H9 (cell line): Measurements from ENCODE around the gene SS18L1. TPM values are rescaled to one million over a fixed set of nuclear protein-coding genes. Genes with fewer than 3 reads are reported as not detected.

Experiments used
- DNase-seq: peaks from one replicate; pipeline ENCODE4 v3.0.0-alpha.2; 2017
- H2AFZ ChIP-seq: one replicate; pipeline ENCODE4 v1.6.1; 2013; ENCODE audit warnings: mild to moderate bottlenecking, low read length, control low read depth, moderate library complexity
- H2AK5ac ChIP-seq: 2 replicates; pipeline ENCODE4 v1.6.1; 2013; ENCODE audit warnings: low read length, control low read depth, mixed read lengths; ENCODE audit not compliant: insufficient read length
- H2BK120ac ChIP-seq: one replicate; pipeline ENCODE4 v1.6.1; 2013; ENCODE audit warnings: low read depth, mild to moderate bottlenecking, low read length, control low read depth, inconsistent platforms; ENCODE audit not compliant: poor library complexity, severe bottlenecking
- H2BK12ac ChIP-seq: 2 replicates; pipeline ENCODE4 v1.6.1; 2013; ENCODE audit warnings: low read length, control low read depth, mixed read lengths, low read depth; ENCODE audit not compliant: insufficient read length
- H2BK15ac ChIP-seq: 2 replicates; pipeline ENCODE4 v1.6.1; 2013; ENCODE audit warnings: low read depth, low read length, control low read depth
- H2BK20ac ChIP-seq: one replicate; pipeline ENCODE4 v1.6.1; 2013; ENCODE audit warnings: low read depth, mild to moderate bottlenecking, low read length, control low read depth, inconsistent platforms; ENCODE audit not compliant: poor library complexity, severe bottlenecking
- H2BK5ac ChIP-seq: 2 replicates; pipeline ENCODE4 v1.6.1; 2013; ENCODE audit warnings: low read length, control low read depth, mixed read lengths; ENCODE audit not compliant: insufficient read length
- H3K14ac ChIP-seq: 2 replicates; pipeline ENCODE4 v1.6.1; 2013; ENCODE audit warnings: low read length, control low read depth; ENCODE audit not compliant: insufficient read depth
- H3K18ac ChIP-seq: 2 replicates; pipeline ENCODE4 v1.6.1; 2013; ENCODE audit warnings: low read depth, mild to moderate bottlenecking, mixed read lengths, low read length, control low read depth; ENCODE audit not compliant: insufficient read length
- H3K23ac ChIP-seq: 2 replicates; pipeline ENCODE4 v1.6.1; 2013; ENCODE audit warnings: low read length, control low read depth, mixed read lengths, low read depth; ENCODE audit not compliant: insufficient read length
- H3K23me2 ChIP-seq: 2 replicates; pipeline ENCODE4 v1.6.1; 2013; ENCODE audit warnings: low read depth, mild to moderate bottlenecking, mixed read lengths, low read length, control low read depth; ENCODE audit not compliant: insufficient read length, poor library complexity, severe bottlenecking
- H3K27ac ChIP-seq: 2 replicates; pipeline ENCODE4 v1.5.1; 2013; ENCODE audit warnings: low read length, control low read depth, mixed read lengths, low read depth; ENCODE audit not compliant: insufficient read length
- H3K27me3 ChIP-seq: 2 replicates; pipeline ENCODE4 v1.6.1; 2013; ENCODE audit warnings: low read length, control low read depth, inconsistent platforms; ENCODE audit not compliant: insufficient read depth
- H3K4ac ChIP-seq: 2 replicates; pipeline ENCODE4 v1.6.1; 2013; ENCODE audit warnings: low read depth, mild to moderate bottlenecking, control low read depth, inconsistent platforms, low read length, moderate library complexity
- H3K4me1 ChIP-seq: 2 replicates; pipeline ENCODE4 v1.6.1; 2013; ENCODE audit warnings: low read length, control low read depth, inconsistent platforms; ENCODE audit not compliant: insufficient read depth
- H3K4me2 ChIP-seq: 2 replicates; pipeline ENCODE4 v1.6.1; 2013; ENCODE audit warnings: low read length, control low read depth, mixed read lengths; ENCODE audit not compliant: insufficient read length, insufficient read depth
- H3K56ac ChIP-seq: 2 replicates; pipeline ENCODE4 v1.6.1; 2013; ENCODE audit warnings: low read depth, mild to moderate bottlenecking, mixed read lengths, low read length, control low read depth; ENCODE audit not compliant: insufficient read length
- H3K79me1 ChIP-seq: 2 replicates; pipeline ENCODE4 v1.6.1; 2013; ENCODE audit warnings: low read depth, mild to moderate bottlenecking, moderate library complexity, low read length, control low read depth, inconsistent platforms; ENCODE audit not compliant: insufficient read depth, poor library complexity, severe bottlenecking
- H3K79me2 ChIP-seq: 2 replicates; pipeline ENCODE4 v1.6.1; 2013; ENCODE audit warnings: low read length, control low read depth, inconsistent platforms; ENCODE audit not compliant: insufficient read depth
- H3K9ac ChIP-seq: 2 replicates; pipeline ENCODE4 v1.6.1; 2013; ENCODE audit warnings: low read length, control low read depth, mixed read lengths; ENCODE audit not compliant: insufficient read length; ENCODE audit errors: extremely low read depth
- H3K9me3 ChIP-seq: one replicate; pipeline ENCODE4 v1.6.1; 2013; ENCODE audit warnings: low read depth, low read length, inconsistent platforms; ENCODE audit not compliant: control insufficient read depth
- H3T11ph ChIP-seq: one replicate; pipeline ENCODE4 v1.6.1; 2013; ENCODE audit warnings: mild to moderate bottlenecking, low read length, control low read depth, inconsistent platforms
- H4K20me1 ChIP-seq: one replicate; pipeline ENCODE4 v1.6.1; 2013; ENCODE audit not compliant: control insufficient read depth, insufficient read length, insufficient read depth
- H4K5ac ChIP-seq: 2 replicates; pipeline ENCODE4 v1.6.1; 2013; ENCODE audit warnings: low read depth, mild to moderate bottlenecking, mixed read lengths, low read length, control low read depth; ENCODE audit not compliant: insufficient read length
- H4K8ac ChIP-seq: replicated peaks from 2 replicates; pipeline ENCODE4 v1.6.1; 2013; ENCODE audit warnings: low read length, control low read depth, mixed read lengths, low read depth; ENCODE audit not compliant: insufficient read length
- H4K91ac ChIP-seq: 2 replicates; pipeline ENCODE4 v1.6.1; 2013; ENCODE audit warnings: low read depth, mild to moderate bottlenecking, moderate library complexity, mixed read lengths, low read length, control low read depth; ENCODE audit not compliant: insufficient read length
- H3K27ac Mint-ChIP-seq, 3 experiments: 2 replicates in 2 of 3; 3 replicates in 1 of 3; pipeline ENCODE4 v1.8.0; 2020 to 2021; ENCODE audit warnings: mixed read lengths in 3 of 3, mild to moderate bottlenecking in 1 of 3, moderate library complexity in 1 of 3
- H3K27me3 Mint-ChIP-seq: 2 replicates; pipeline ENCODE4 v1.8.0; 2021; ENCODE audit warnings: low read depth, mild to moderate bottlenecking, moderate library complexity, mixed read lengths
- H3K36me3 Mint-ChIP-seq, 3 experiments: 2 replicates in 2 of 3; 3 replicates in 1 of 3; pipeline ENCODE4 v1.8.0; 2020 to 2021; ENCODE audit warnings: low read depth in 3 of 3, mixed read lengths in 3 of 3; ENCODE audit not compliant: insufficient read depth in 1 of 3
- H3K4me1 Mint-ChIP-seq, 2 experiments: 2 replicates each; pipeline ENCODE4 v1.8.0; 2020; ENCODE audit warnings: mixed read lengths in 2 of 2
- H3K4me3 Mint-ChIP-seq, 2 experiments: 2 replicates in 1 of 2; 3 replicates in 1 of 2; pipeline ENCODE4 v1.8.0; 2020 to 2021; ENCODE audit warnings: mild to moderate bottlenecking in 2 of 2, mixed read lengths in 2 of 2, moderate library complexity in 1 of 2
- H3K9me3 Mint-ChIP-seq, 2 experiments: 2 replicates in 1 of 2; 3 replicates in 1 of 2; pipeline ENCODE4 v1.8.0; 2020; ENCODE audit warnings: mild to moderate bottlenecking in 2 of 2, mixed read lengths in 2 of 2, moderate library complexity in 1 of 2
- WGBS: extraction: QIAGEN DNeasy Blood & Tissue Kit; methylation state at CpG from one replicate; pipeline ENCODE4 v1.1.7; 2013; ENCODE audit warnings: missing lambda C conversion rate, low lambda C conversion rate, mixed read lengths; ENCODE audit not compliant: insufficient read length; ENCODE audit errors: extremely low coverage; 5-methylcytosine and 5-hydroxymethylcytosine counted together
- total RNA-seq: library from RNA; stranded (reverse); gene quantifications from 2 replicates; pipeline ENCODE4 v1.2.1, GENCODE V29; 2021
- TF ChIP-seq, protein P1 (sequence below): fragments of 200-600 bp; sonication (generic); conservative IDR thresholded peaks from 3 replicates; pipeline ENCODE4 v1.8.0; 2021; ENCODE audit warnings: antibody characterized with exemption, mild to moderate bottlenecking

Gene SS18L1
- total RNA-seq, 1 experiment from 2014 or later, result 22.2 TPM

DNA sequence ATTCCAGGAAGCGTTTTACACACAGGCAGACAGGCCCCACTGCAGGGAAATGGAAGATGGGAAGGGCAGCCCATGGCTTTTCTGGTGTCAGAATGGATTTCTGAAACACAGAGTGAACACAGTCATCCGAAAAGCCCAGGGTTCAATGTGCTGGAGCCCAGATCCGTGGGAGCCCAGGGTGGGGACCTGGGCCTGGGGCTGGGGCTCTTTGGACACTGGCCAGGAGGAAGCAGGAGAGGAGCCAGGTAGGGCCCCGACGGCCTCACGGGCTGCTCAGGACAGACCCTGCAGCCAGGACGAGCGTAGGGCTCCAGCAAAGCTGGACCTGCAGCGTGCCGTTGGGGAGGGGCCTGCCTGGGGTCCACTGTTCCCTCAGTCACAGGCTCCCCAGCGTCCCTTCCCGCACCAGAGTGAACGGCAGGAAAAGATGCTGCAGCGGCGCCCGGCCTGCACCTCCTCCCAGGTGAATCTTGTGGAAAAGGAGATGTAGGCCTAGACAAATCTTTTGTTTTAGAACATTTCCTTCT, 45.6 kb upstream of the SS18L1 start:
- H4K91ac ChIP-seq, result no peak overlapping the region
- no peak for DNase-seq
- WGBS, result no CpG with 5 or more reads among the region's 16 CpGs
- no peaks in the 10 kb centered on the region for H3K9me3 Mint-ChIP-seq
- H3K4ac ChIP-seq, result no peak overlapping the region
- H2AK5ac ChIP-seq, result no peak overlapping the region
- no peak overlapping the region for H3K14ac ChIP-seq
- no peak overlapping the region for H2BK120ac ChIP-seq
- no peaks in the 10 kb centered on the region for H4K20me1 ChIP-seq
- H3K79me1 ChIP-seq, result no peaks in the 10 kb centered on the region
- no peak overlapping the region for H3K9ac ChIP-seq
- no peak overlapping the region for H2BK5ac ChIP-seq
- H2BK20ac ChIP-seq, result no peak overlapping the region
- no peaks in the 10 kb centered on the region for H3K79me2 ChIP-seq
- no peak overlapping the region for H4K8ac ChIP-seq
- H4K5ac ChIP-seq, result no peak overlapping the region
- no peak overlapping the region for H2BK15ac ChIP-seq
- H3K27me3 ChIP-seq, result no peaks in the 10 kb centered on the region
- H3K36me3 Mint-ChIP-seq, result no peaks in the 10 kb centered on the region
- H3K23me2 ChIP-seq, result no peaks in the 10 kb centered on the region
- no peak overlapping the region for H3K56ac ChIP-seq
- no peak overlapping the region for H3K27ac Mint-ChIP-seq
- TF ChIP-seq, protein P1, sequence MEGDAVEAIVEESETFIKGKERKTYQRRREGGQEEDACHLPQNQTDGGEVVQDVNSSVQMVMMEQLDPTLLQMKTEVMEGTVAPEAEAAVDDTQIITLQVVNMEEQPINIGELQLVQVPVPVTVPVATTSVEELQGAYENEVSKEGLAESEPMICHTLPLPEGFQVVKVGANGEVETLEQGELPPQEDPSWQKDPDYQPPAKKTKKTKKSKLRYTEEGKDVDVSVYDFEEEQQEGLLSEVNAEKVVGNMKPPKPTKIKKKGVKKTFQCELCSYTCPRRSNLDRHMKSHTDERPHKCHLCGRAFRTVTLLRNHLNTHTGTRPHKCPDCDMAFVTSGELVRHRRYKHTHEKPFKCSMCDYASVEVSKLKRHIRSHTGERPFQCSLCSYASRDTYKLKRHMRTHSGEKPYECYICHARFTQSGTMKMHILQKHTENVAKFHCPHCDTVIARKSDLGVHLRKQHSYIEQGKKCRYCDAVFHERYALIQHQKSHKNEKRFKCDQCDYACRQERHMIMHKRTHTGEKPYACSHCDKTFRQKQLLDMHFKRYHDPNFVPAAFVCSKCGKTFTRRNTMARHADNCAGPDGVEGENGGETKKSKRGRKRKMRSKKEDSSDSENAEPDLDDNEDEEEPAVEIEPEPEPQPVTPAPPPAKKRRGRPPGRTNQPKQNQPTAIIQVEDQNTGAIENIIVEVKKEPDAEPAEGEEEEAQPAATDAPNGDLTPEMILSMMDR, result no peak
- no peak overlapping the region for H3K4me2 ChIP-seq
- no peak overlapping the region for H3K18ac ChIP-seq
- no peak overlapping the region for H3K4me3 Mint-ChIP-seq
- H3K23ac ChIP-seq, result no peak overlapping the region
- H3T11ph ChIP-seq, result no peak overlapping the region
- peaks cover 10% of the 10 kb centered on the region for H3K27me3 Mint-ChIP-seq
- H2BK12ac ChIP-seq, result no peak overlapping the region
- no peaks in the 10 kb centered on the region for H3K9me3 ChIP-seq
- H3K4me1 ChIP-seq, result no peaks in the 10 kb centered on the region
- no peaks in the 10 kb centered on the region for H3K4me1 Mint-ChIP-seq
- no peak overlapping the region for H3K27ac ChIP-seq
- H2AFZ ChIP-seq, result no peak overlapping the region
